Fibroblast of mammary gland (primary cell): Measurements from ENCODE around the gene RHOXF1.
A peak's percentile ranks its signal among the peaks of the same experiment; 100 is the strongest.
"Not testable (repeated sequence)": the region's sequence is repeated elsewhere in the genome, so short reads cannot be mapped to it uniquely, and the experiment has no call there.

ENCODE experiments used
- DNase-seq: peaks from one replicate; pipeline ENCODE4 v3.0.0-alpha.2; 2010; ENCODE audit warnings: low read depth
- H3K4me3 ChIP-seq: 2 replicates; pipeline ENCODE4 v1.5.1; 2011; ENCODE audit warnings: low read depth, mild to moderate bottlenecking, low read length, moderate library complexity; ENCODE audit not compliant: control insufficient read depth
- CTCF ChIP-seq: conservative IDR thresholded peaks from 2 replicates; pipeline ENCODE4 v1.5.1; 2011; ENCODE audit warnings: low read depth, low read length, inconsistent platforms; ENCODE audit not compliant: control insufficient read depth, insufficient read depth

RHOXF1 gene, protein sequence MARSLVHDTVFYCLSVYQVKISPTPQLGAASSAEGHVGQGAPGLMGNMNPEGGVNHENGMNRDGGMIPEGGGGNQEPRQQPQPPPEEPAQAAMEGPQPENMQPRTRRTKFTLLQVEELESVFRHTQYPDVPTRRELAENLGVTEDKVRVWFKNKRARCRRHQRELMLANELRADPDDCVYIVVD

DNA sequence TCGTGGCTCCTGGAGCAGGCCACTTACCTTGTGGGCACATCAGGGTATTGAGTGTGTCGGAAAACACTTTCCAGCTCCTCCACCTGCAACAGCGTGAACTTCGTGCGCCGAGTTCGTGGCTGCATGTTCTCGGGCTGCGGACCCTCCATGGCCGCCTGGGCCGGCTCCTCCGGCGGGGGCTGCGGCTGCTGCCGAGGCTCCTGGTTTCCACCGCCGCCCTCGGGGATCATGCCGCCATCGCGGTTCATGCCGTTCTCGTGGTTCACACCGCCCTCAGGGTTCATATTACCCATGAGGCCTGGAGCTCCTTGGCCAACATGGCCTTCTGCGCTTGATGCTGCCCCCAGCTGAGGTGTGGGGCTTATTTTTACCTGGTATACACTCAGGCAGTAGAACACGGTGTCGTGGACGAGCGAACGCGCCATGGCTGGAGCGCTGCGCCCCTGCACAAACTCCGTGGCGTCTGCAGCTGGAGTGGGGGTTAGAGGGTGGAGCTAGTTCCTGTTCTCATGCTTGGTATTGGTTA lies at the start of gene RHOXF1:
Gene RHOXF1 (minus strand): TSS at position 476 of the 526 bp plus-strand sequence. CDS start 51 bp downstream, at position 425.
- no peak for DNase-seq
- no peak within 1 kb of the TSS for H3K4me3 ChIP-seq
- TF ChIP-seq CTCF: no peak

GRCh38 chrX:120159086-120159485 lies 43.4 kb upstream of the RHOXF1 start:
- not testable (repeated sequence) for H3K4me3 ChIP-seq, DNase-seq

DNA sequence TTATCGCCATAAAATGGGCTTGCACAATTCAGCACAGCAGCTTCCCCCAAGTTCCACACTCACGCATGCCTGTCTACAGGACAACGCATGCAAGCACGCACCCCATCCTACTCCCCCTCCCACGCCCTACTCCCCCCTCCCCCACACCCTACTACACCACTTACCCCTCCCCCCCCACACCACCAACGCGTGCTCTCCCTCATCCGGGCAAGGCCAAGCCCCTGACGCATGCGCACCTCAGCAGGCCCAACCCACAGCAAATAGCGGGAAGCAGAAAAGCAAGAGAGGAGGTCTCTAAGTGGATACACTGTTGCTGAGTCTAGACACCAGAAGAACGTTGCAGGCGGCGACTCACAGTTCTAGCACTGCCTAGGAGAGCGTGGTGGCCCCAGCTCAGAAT lies 42.6 kb upstream of the RHOXF1 start, which contains the start of gene RHOXF2:
Gene RHOXF2 (plus strand): TSS at position 301 of the 400 bp plus-strand sequence. CDS start 138 bp downstream, outside the sequence.
- not testable (repeated sequence) for H3K4me3 ChIP-seq

GRCh38 chrX:120150109-120150744 lies 34.5 kb upstream of the RHOXF1 start:
- not testable (repeated sequence) for H3K4me3 ChIP-seq, DNase-seq

More for the DNA sequence above, 42.6 kb upstream of the RHOXF1 start, which contains the start of gene RHOXF2:
- DNase-seq: not testable (repeated sequence)

DNA sequence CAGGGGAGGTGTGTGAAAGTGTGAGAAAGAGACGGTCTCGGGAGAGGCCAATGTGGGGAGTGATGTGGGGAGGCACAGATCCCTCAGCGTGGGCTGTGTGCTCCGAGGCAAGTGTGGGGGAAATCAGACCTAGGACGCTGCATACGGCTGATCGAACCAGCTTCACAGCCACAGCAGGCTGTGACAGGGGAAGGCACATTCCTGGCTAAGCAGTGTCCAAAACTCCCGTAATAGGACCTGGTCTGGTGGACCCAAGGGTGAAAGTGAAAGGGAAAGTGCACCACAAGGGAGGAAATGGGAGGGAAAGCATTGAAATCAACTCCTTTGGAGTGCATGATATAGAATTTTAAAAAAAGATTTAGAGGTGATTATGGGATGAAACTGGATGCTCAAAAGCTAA lies 31.8 kb upstream of the RHOXF1 start:
- no peak for TF ChIP-seq CTCF
- no peak for DNase-seq
- no peak overlapping the region for H3K4me3 ChIP-seq

- DNase-seq: not testable (repeated sequence)
These were observed 30.6 kb upstream of the RHOXF1 start for GRCh38 chrX:120146323-120146722.

DNA sequence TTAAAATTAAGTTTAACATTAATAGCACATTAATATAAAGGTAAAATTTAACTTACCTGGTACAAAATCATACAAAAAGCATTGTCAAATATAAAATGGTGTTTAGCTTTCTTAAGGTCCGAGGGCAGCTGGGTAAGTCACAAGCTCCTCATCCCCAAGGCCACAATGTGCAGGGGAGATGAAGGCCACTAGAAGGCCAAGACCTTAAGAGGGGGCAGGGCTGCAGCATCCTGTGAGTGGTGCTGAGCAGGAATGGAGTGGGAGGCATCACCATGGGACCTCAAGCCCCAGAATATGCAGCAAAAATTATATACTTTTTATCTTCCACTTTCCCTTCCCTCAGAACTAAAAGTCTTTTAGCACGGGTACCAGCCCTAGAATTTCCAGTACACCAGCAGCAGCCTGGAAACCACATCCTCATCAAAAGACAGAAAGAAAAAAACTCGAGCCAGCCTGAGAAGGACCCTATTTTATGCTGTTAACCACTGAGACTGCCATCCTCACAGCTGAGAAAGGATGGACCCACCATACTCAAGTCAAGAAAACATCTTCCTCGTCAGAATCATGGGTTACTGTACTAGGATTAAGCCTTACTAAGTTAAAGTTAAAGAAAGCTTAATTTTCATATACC lies 29.7 kb upstream of the RHOXF1 start:
- TF ChIP-seq CTCF: no peak
- no peak for DNase-seq
- H3K4me3 ChIP-seq: no peak overlapping the region

More at GRCh38 chrX:120146323-120146722, 30.6 kb upstream of the RHOXF1 start:
- not testable (repeated sequence) for H3K4me3 ChIP-seq

DNA sequence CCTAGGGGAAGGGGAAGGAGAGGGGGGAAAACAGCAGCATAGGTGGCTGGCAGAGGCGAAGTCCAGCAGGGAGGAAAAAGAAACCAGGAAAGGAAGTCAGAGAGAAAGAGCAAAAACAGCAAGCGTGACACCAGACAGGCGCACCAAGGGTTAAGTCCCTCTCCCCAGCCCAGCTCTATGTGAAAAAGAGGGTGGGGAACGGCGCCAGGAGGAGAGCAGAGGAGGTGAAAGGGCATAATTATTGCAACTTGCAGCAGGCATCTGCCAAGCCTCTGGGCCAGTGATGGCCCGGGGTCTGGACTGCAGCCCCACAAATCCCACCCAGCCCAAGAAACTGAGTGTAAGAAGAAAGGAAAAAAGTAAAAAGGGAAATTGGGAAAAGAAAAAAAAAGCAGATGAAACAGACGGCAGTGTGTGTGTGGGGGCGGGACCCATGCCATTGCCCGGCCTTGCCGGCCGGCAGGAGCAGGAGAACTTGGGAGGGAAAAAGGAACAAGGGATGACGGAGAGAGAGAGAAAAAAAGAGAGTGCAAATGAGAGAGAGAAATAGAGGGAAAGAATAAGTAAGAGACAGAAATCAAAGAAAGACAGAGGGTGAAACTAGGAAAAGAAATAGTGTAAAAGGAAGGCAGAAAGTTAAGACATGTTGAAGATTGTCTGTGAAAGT lies 28.6 kb upstream of the RHOXF1 start:
- no peak for TF ChIP-seq CTCF

More for the DNA sequence above, 28.6 kb upstream of the RHOXF1 start:
- H3K4me3 ChIP-seq: no peak overlapping the region
- DNase-seq: peak; percentile 36
